Activated CD8-positive, alpha-beta memory T cell treated with anti-CD3 and anti-CD28 coated beads, Interleukin-2, amount 50 U/mL, for 1 hour (primary cell): Measurements from ENCODE around the gene P2RY11.

Experiments
- DNase-seq: peaks from one replicate; pipeline ENCODE4 v3.0.0-alpha.2; 2020; ENCODE audit errors: extremely low read depth

P2RY11 gene

GRCh38 chr19:10141479-10141878, 30.0 kb downstream of the P2RY11 start:
- no peak for DNase-seq

- DNase-seq: no peak
These were observed 30.5 kb downstream of the P2RY11 start for GRCh38 chr19:10141973-10142372.

GRCh38 chr19:10142701-10143375, 31.3 kb downstream of the P2RY11 start:
- no peak for DNase-seq

GRCh38 chr19:10143681-10144080, 32.2 kb downstream of the P2RY11 start:
- DNase-seq: no peak

- DNase-seq: no peak
These were observed 32.9 kb downstream of the P2RY11 start for GRCh38 chr19:10144361-10144760.

- DNase-seq: no peak
These were observed 33.5 kb downstream of the P2RY11 start for GRCh38 chr19:10145031-10145430.

- no peak for DNase-seq
These were observed 34.6 kb downstream of the P2RY11 start for GRCh38 chr19:10146142-10146541.

GRCh38 chr19:10149427-10149826, 37.9 kb downstream of the P2RY11 start:
- no peak for DNase-seq

GRCh38 chr19:10151521-10151920, 40.0 kb downstream of the P2RY11 start:
- DNase-seq: no peak

- DNase-seq: no peak
These were observed 40.6 kb downstream of the P2RY11 start for GRCh38 chr19:10152100-10152499.

- DNase-seq: no peak
These were observed 44.3 kb downstream of the P2RY11 start for GRCh38 chr19:10155839-10156238.

- DNase-seq: no peak
These were observed 46.6 kb downstream of the P2RY11 start for GRCh38 chr19:10158071-10158470.

- DNase-seq: no peak
These were observed 47.0 kb downstream of the P2RY11 start for GRCh38 chr19:10158485-10158884.

- DNase-seq: no peak
These were observed 48.1 kb downstream of the P2RY11 start for GRCh38 chr19:10159610-10160009.

GRCh38 chr19:10163536-10163935, 52.0 kb downstream of the P2RY11 start:
- DNase-seq: no peak
